ENCODE measurements around the gene IL5.

IL5 gene

DNA sequence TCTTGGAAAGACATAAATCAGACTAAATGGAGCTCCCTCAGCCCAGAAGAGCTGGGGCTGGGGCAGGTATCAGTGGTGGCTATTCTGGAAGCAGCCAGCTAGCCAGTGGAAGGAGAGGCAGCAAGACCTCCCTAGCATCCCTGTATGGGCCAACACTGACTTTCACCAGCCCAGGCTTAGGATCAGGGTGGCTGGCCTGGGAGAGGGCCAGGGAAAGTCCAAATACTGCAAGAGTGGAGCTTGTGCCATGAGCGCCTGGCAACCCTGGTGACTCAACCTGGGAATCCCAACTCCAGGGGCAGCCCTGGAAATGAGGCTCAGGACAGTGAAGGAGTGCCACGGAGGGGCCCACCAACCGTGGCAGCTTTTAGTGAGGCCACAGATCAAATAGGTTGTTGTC lies 45.2 kb downstream of the IL5 start:
- CTCF ChIA-PET = interaction anchor here (0.8 to 21.9 kb wide), 8 partner anchors 19 to 110 kb away, joined by 3 to 610 read pairs (median 31); no protein-coding TSS in a partner anchor
- DNase-seq (ENCODE audit: low read depth, low spot score) = no peak
- POLR2A ChIA-PET = interaction anchor here (0.7 to 3.1 kb wide), 6 partner anchors 8 to 110 kb away, joined by 3 to 24 read pairs (median 5); no protein-coding TSS in a partner anchor
- TF ChIP-seq, protein P1, sequence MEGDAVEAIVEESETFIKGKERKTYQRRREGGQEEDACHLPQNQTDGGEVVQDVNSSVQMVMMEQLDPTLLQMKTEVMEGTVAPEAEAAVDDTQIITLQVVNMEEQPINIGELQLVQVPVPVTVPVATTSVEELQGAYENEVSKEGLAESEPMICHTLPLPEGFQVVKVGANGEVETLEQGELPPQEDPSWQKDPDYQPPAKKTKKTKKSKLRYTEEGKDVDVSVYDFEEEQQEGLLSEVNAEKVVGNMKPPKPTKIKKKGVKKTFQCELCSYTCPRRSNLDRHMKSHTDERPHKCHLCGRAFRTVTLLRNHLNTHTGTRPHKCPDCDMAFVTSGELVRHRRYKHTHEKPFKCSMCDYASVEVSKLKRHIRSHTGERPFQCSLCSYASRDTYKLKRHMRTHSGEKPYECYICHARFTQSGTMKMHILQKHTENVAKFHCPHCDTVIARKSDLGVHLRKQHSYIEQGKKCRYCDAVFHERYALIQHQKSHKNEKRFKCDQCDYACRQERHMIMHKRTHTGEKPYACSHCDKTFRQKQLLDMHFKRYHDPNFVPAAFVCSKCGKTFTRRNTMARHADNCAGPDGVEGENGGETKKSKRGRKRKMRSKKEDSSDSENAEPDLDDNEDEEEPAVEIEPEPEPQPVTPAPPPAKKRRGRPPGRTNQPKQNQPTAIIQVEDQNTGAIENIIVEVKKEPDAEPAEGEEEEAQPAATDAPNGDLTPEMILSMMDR (IDR thresholded peaks at IDR 0.05; ENCODE audit: insufficient read depth, low read length, missing control alignments) = no peak
- no peak overlapping the region for H3K4me3 ChIP-seq (ENCODE audit: low read depth, low read length)

DNA sequence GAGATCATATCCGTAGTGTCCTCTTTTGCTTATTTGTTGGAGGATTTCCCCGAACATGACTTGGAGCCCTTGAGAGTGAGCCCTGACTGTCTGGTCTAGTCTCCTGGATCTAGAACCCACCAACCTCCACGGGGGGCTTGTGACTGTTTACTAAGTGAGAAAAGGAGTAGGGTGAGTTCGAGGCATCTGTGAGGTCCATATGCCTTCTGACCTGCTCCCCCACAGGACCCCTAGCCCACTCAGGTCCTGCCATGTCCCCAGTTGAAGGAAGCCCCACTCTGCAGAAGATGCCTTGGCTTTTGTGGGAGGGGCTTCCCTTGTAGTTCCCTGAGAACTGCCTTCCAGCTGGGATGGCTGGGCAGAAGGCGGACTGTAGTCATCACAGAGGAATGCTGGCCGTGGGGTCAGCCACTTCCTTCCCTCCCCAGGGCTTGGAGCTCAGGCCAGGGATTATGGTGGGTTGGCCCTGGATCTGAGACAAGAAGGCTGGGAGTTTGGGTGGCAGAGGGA lies 45.8 kb downstream of the IL5 start:
- CTCF ChIA-PET = interaction anchor here (0.8 to 21.9 kb wide), 7 partner anchors 19 to 109 kb away, joined by 3 to 610 read pairs (median 48); no protein-coding TSS in a partner anchor
- TF ChIP-seq, protein P1 (IDR thresholded peaks at IDR 0.05; ENCODE audit: insufficient read depth, low read length, missing control alignments) = no peak
- POLR2A ChIA-PET = interaction anchor here (0.7 to 3.1 kb wide), 8 partner anchors 9 to 129 kb away, joined by 3 to 24 read pairs (median 5); no protein-coding TSS in a partner anchor
- DNase-seq (ENCODE audit: low read depth, low spot score) = no peak
- H3K4me3 ChIP-seq (ENCODE audit: low read depth, low read length) = peak overlapping the region; percentile 69

DNA sequence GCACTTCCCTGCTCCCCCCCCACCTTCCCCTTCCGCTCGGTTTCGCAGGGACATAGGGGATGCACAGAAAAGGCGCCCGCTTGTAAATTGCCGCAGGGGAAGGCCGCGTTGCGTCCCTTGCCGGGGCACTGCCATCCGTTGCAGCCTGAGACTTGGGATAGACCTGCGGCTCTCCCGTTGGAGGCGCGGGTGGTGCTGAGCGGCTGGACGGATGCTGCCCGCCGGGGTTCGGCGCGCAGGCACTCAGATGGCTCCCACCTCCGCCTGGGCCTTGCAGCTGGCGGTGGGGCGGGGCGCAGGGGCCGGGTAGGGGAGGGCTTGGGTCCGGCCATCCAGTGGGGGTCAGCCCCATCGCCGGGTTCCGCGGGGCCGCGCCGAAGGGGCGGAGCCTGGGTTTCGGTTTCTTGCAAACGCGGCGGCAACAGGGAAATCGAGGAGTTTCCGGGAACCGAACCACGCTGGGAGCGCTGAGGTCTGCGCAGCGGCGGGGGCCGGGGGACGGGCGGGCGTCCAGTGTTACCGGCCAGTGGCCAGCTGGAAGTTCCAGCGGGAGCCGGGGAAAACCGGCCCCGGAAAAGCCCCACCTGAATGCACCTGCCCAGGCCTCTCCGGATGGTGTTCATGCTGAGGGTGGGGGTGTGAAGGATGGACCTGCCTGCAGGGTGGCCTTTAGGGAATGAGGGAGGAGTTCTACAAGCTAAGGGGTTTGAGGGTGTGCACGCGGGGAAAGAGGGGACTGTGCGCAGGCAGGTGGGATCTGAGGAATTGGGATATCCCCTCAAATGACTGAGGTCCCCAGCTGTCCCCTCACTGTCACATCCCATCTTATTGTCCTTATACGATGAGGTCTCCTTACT lies 46.5 kb downstream of the IL5 start:
- no peak for DNase-seq (ENCODE audit: low read depth, low spot score)
- ChIA-PET CTCF (interaction anchor here (0.9 to 21.9 kb wide), 6 partner anchors 30 to 108 kb away, joined by 3 to 610 read pairs (median 69); no protein-coding TSS in a partner anchor), POLR2A (interaction anchor here (0.7 to 3.1 kb wide), 11 partner anchors 9 to 129 kb away, joined by 3 to 24 read pairs (median 5); no protein-coding TSS in a partner anchor)
- TF ChIP-seq, protein P1 (IDR thresholded peaks at IDR 0.05; ENCODE audit: insufficient read depth, low read length, missing control alignments) = no peak
- peak overlapping the region; percentile 69 for H3K4me3 ChIP-seq (ENCODE audit: low read depth, low read length)

DNA sequence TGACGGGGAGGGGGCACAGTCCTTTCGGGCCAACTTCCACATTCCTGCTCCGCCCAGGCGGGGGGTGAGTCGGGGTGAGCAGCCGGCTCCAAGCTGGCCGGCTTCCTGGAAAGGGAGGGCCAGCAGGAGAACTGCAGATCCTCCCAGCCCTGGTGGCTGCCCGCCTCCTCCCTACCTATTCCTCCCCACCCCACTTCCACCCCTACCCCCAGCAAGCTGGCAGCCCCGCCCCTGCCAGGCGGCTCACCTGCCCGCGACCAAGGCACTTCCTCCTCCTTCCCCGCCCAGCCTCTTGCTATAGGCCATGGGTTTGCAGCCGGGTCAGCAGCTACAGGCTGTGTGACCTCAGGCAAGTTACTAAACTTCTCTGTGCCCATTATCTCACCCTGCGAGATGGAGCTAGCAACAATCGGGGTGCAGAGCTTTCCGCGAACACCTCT lies 47.1 kb downstream of the IL5 start:
- ChIA-PET POLR2A (interaction anchor here (0.7 to 3.1 kb wide), 9 partner anchors 10 to 128 kb away, joined by 3 to 24 read pairs (median 5); no protein-coding TSS in a partner anchor), CTCF (interaction anchor here (1.0 to 21.9 kb wide), 6 partner anchors 57 to 108 kb away, joined by 4 to 610 read pairs (median 69); no protein-coding TSS in a partner anchor)
- TF ChIP-seq, protein P1 (IDR thresholded peaks at IDR 0.05; ENCODE audit: insufficient read depth, low read length, missing control alignments) = no peak
- peak overlapping the region; percentile 69 for H3K4me3 ChIP-seq (ENCODE audit: low read depth, low read length)
- DNase-seq (ENCODE audit: low read depth, low spot score) = no peak

DNA sequence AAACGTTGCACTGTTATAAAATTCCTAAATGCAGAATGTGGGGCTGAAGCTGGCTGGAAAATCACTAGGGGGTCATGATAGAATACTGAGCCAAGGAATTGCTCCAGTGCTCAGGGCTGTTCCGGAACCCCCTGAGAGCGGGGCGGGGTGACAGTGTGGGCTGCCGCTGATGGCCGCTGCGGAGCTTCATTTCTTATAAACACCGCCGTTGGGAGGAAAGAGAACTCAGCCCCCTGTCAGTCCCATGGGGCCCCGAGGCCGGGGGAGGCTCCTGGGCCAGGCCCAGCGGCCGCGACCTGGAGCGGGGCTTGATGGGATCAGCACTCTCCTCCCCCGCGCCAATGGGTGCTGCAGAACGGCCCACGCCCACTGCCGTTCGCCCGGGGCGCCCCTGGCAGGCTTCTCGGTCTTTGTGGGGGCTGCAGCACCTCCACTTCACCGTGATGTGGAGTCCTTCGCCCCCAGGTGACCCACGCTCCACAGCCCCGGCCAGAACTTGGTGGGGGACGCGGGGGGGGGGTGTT lies 47.6 kb downstream of the IL5 start:
- ChIA-PET CTCF (interaction anchor here (1.0 to 21.9 kb wide), 6 partner anchors 56 to 107 kb away, joined by 4 to 610 read pairs (median 69); no protein-coding TSS in a partner anchor), POLR2A (interaction anchor here (0.6 to 3.1 kb wide), 10 partner anchors 10 to 236 kb away, joined by 3 to 24 read pairs (median 4); no protein-coding TSS in a partner anchor)
- TF ChIP-seq, protein P1 (IDR thresholded peaks at IDR 0.05; ENCODE audit: insufficient read depth, low read length, missing control alignments) = peak; percentile 4

More for the DNA sequence above, 47.6 kb downstream of the IL5 start:
- peak overlapping the region; percentile 69 for H3K4me3 ChIP-seq (ENCODE audit: low read depth, low read length)
- no peak for DNase-seq (ENCODE audit: low read depth, low spot score)
